ENCODE measurements around the gene STARD5. TPM values are rescaled to one million over a fixed set of nuclear protein-coding genes. Genes with fewer than 3 reads are reported as not detected.

STARD5 gene
- total RNA-seq, 4 donors from 2014 or later, result 11.2 to 54.5 (median 41.3) TPM

DNA sequence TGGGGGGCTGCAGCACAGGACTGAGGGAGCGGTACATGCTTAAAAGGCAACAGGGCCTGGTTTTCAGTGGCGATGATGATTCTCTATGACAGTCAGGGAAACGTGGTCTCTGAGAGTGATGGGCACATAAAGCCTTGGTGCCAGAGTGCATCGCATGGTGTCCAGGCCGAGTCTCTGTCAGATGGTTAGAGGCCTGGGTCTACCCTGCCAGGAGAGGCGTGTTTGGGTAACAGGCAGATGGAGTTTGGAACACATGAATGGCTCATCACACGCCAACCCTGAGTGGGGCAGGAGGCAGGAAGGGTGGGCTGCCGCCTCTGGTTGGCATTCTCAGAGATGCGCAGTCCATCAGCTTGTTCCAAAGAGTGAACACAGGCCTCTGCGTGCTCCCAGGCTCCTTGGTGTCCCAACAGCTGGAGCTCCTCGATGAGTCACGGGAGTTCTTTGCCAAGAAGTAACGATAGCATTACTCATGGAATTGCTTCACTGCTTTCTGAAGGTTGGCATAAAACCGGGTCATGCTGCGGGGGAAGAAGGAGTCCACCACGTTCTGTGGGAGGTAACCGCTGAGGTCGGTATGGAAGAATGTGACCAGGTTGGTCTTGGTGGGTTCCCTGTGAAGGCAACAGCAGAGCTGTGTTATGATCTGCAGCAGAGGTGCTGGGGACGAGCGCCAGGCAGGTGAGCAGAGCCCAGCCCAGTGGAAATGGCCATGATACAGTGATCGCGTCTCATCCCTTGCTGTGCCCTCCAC, 11.0 kb downstream of the STARD5 start:
- TF ChIP-seq POLR2AphosphoS5 (IDR thresholded peaks at IDR 0.05) (peak; percentile 60 to 85 (median 76)), EP300 (IDR thresholded peaks at IDR 0.05; ENCODE audit: low read depth) (no peak)
- in situ Hi-C loops (cut with MboI; ENCODE audit: low pct_ligation_motif_present in 1 of 4, low pct_unique_long_range_greater_than_20kb in 1 of 4, low sequenced_read_pairs in 3 of 4) (no loop called here), intact Hi-C loops (cut with DNase I; ENCODE audit: low total_unique reads) (no loop called here)
- WGBS, 2 donors (ENCODE audit: low coverage in 1 of 2), result 72 to 81% methylated on average over 9 to 22 of the region's 22 CpGs
- peak; percentile 57 for DNase-seq
- H3K9me3 ChIP-seq, result no peaks in the 10 kb centered on the region
- H3K27me3 ChIP-seq, result no peaks in the 10 kb centered on the region
- H3K4me1 ChIP-seq, result peaks cover 0 to 14% (median 5%) of the 10 kb centered on the region in 4 donors
- H3K36me3 ChIP-seq, result peaks cover 0 to 15% (median 2%) of the 10 kb centered on the region in 4 donors
- no peak overlapping the region for H3K4me3 ChIP-seq
- H3K27ac ChIP-seq, result peak overlapping the region; percentile 65 to 75 (median 68)

GRCh38 chr15:81311752-81312464, 12.0 kb downstream of the STARD5 start:
- Histone ChIP-seq H3K4me3 (no peak overlapping the region), H3K27me3 (no peaks in the 10 kb centered on the region), H3K9me3 (no peaks in the 10 kb centered on the region), H3K4me1 (peaks cover 0 to 14% (median 5%) of the 10 kb centered on the region in 4 donors), H3K27ac (peak overlapping the region; percentile 65 to 75 (median 68)), H3K36me3 (peaks cover 0 to 7% (median 2%) of the 10 kb centered on the region in 4 donors)
- no peak for DNase-seq
- no peak for TF ChIP-seq POLR2AphosphoS5 (IDR thresholded peaks at IDR 0.05)
- peak; percentile 2 for TF ChIP-seq POLR2A (IDR thresholded peaks at IDR 0.05)
- TF ChIP-seq CTCF (IDR thresholded peaks at IDR 0.05), result no peak
- intact Hi-C loops (cut with DNase I; ENCODE audit: low total_unique reads) (no loop called here), in situ Hi-C loops (cut with MboI; ENCODE audit: low pct_ligation_motif_present in 1 of 4, low pct_unique_long_range_greater_than_20kb in 1 of 4, low sequenced_read_pairs in 3 of 4) (no loop called here)
- 79 to 93% methylated on average over 8 to 10 of the region's 10 CpGs for WGBS, 2 donors (ENCODE audit: low coverage in 1 of 2)

DNA sequence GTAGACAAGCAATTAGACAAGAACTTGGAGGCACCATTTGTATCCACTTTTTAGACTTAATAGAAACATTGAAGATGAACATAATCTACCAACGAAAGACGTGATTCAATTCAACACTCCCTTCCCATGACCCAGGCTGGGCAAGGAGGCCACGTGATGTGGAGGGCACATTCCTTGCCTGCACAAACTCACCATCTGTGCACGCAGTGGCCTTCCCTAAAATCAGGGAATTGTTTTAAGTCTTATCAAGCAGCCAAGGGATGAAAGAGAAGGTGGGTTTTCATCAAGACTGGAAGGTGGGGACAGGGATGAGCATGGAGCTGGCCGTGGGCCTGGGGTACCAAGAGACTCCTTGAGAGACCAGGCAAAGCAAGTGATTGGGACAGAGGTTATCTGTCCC, 13.5 kb downstream of the STARD5 start:
- intact Hi-C loops (cut with DNase I; ENCODE audit: low total_unique reads), result no loop called here
- DNase-seq, result no peak
- Histone ChIP-seq H3K27me3 (no peaks in the 10 kb centered on the region), H3K36me3 (peaks cover 0 to 7% (median 2%) of the 10 kb centered on the region in 4 donors), H3K4me1 (peaks cover 0 to 14% (median 5%) of the 10 kb centered on the region in 4 donors), H3K4me3 (no peak overlapping the region), H3K27ac (peak overlapping the region in 2 of 4 donors; percentile 1 to 32), H3K9me3 (no peaks in the 10 kb centered on the region)
- in situ Hi-C loops (cut with MboI; ENCODE audit: low pct_ligation_motif_present in 1 of 4, low pct_unique_long_range_greater_than_20kb in 1 of 4, low sequenced_read_pairs in 3 of 4), result no loop called here
- WGBS, 2 donors (ENCODE audit: low coverage in 1 of 2), result 92 to 100% methylated on average over 1 to 5 of the region's 5 CpGs
- TF ChIP-seq POLR2AphosphoS5 (IDR thresholded peaks at IDR 0.05), result no peak
- no peak for TF ChIP-seq POLR2A (IDR thresholded peaks at IDR 0.05)
- TF ChIP-seq EP300 (IDR thresholded peaks at IDR 0.05; ENCODE audit: low read depth), result no peak
- no peak for TF ChIP-seq CTCF (IDR thresholded peaks at IDR 0.05)

- Histone ChIP-seq H3K9me3 (no peaks in the 10 kb centered on the region), H3K36me3 (peaks cover 0 to 3% (median 2%) of the 10 kb centered on the region in 4 donors), H3K4me1 (peaks cover 0 to 15% (median 5%) of the 10 kb centered on the region in 4 donors), H3K27me3 (no peaks in the 10 kb centered on the region), H3K4me3 (no peak overlapping the region), H3K27ac (no peak overlapping the region)
- in situ Hi-C loops (cut with MboI; ENCODE audit: low pct_ligation_motif_present in 1 of 4, low pct_unique_long_range_greater_than_20kb in 1 of 4, low sequenced_read_pairs in 3 of 4) (no loop called here), intact Hi-C loops (cut with DNase I; ENCODE audit: low total_unique reads) (loop anchor here (5.0 kb wide), 1 partner anchor 1298 kb away; no protein-coding TSS in a partner anchor)
- TF ChIP-seq EP300 (IDR thresholded peaks at IDR 0.05; ENCODE audit: low read depth) (no peak), POLR2AphosphoS5 (IDR thresholded peaks at IDR 0.05) (no peak), CTCF (IDR thresholded peaks at IDR 0.05) (no peak), POLR2A (IDR thresholded peaks at IDR 0.05) (no peak)
- WGBS, 2 donors (ENCODE audit: low coverage in 1 of 2), result 93 to 100% methylated on average over 4 to 8 of the region's 8 CpGs
- no peak for DNase-seq
Observed at GRCh38 chr15:81309647-81310450, 14.1 kb downstream of the STARD5 start.

Data from transverse colon (tissue), 4 donors.